ENCODE data around the gene SYP. TPM values are rescaled to one million over a fixed set of nuclear protein-coding genes. Genes with fewer than 3 reads are reported as not detected.
A peak's percentile ranks its signal among the peaks of the same experiment; 100 is the strongest.

The SYP gene
- 0.44 and 0.63 TPM in 2 replicates for total RNA-seq (2021)
- percentile 29 among the genes with signal in this experiment for Bru-seq, nascent RNA
- BruChase-seq, experiment 1, labeled RNA remaining after a 2-hour chase = percentile 29 among the genes with signal in this experiment
- percentile 25 among the genes with signal in this experiment for BruChase-seq, experiment 2, labeled RNA remaining after a 6-hour chase
- long read RNA-seq, partial matches to known transcripts = 0 of 2 reads
- long read RNA-seq, other reads (novel, unspliced or antisense) = 2 of 2 reads

DNA sequence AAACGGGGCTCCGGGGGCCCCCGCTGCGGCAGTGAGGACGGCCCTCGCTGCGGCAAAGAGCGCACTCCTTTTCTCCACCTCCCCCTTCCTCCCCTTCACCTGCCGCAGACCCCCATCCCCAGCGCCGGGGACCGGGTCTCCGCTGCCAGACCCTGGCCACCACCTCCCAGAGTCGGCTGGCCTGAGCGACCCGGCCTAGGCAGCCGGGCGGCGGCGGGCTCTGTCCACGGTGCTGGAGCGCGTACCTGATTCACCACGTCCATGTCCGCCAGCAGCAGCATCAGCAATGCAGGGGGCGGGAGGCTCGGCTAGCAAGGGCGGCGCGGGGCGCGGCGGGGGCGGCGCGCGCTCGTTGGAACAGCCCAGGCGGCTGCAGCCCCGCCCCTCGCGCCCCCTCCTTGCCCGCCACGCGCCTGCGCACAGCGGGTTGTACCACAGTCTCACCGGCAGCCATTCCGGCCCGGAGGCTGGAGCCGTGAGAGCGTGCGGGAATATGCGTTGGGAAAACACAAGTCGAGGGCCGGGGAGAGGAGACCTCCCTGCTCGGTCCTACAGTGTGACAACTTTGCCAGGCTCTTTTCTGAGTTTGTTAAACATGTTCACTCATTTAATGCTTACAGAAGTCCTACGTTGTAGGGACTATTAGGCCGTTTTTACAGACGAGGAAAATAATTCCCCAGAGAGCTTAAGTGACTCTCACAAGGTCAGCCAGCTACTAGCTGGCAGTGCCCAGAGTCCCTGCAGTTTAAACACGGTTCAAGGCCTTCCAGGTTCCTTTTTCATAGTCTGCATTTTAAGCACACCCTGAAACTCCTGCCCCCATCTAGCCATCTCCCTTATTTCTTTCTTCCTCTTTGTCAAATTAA is at the start of gene SYP:
Gene SYP (minus strand): TSS at position 288 of the 866 bp plus-strand sequence. CDS start 7 bp downstream, at position 281.
- Histone ChIP-seq H3K4me1 (replicated peaks; ENCODE audit: insufficient read depth) (no peaks in the 10 kb centered on the region), H3K27ac (no peak within 1 kb of the TSS), H3F3A (ENCODE audit: insufficient read depth, low read depth) (no peaks in the 10 kb centered on the region), H3K4me3 (peak within 1 kb of the TSS; percentile 40; the same call in 1 of the 2 replicates), H3K9me3 (ENCODE audit: insufficient read depth, low read depth) (no peaks in the 10 kb centered on the region), H3K9me2 (ENCODE audit: insufficient read depth) (no peaks in the 10 kb centered on the region), H4K20me1 (ENCODE audit: insufficient read depth) (no peaks in the 10 kb centered on the region), H3K27me3 (ENCODE audit: insufficient read depth, low read depth) (no peaks in the 10 kb centered on the region), H3K4me2 (peak within 1 kb of the TSS; percentile 69), H3K79me2 (ENCODE audit: low read depth) (no peaks in the 10 kb centered on the region), H3K36me3 (ENCODE audit: low read depth) (no peaks in the 10 kb centered on the region), H2AFZ (0 out of 2 replicates have a peak within 1 kb of the TSS, but pooled peaks have one; percentile 67)
- CTCF ChIA-PET = no interaction called here
- TF ChIP-seq, protein P1, sequence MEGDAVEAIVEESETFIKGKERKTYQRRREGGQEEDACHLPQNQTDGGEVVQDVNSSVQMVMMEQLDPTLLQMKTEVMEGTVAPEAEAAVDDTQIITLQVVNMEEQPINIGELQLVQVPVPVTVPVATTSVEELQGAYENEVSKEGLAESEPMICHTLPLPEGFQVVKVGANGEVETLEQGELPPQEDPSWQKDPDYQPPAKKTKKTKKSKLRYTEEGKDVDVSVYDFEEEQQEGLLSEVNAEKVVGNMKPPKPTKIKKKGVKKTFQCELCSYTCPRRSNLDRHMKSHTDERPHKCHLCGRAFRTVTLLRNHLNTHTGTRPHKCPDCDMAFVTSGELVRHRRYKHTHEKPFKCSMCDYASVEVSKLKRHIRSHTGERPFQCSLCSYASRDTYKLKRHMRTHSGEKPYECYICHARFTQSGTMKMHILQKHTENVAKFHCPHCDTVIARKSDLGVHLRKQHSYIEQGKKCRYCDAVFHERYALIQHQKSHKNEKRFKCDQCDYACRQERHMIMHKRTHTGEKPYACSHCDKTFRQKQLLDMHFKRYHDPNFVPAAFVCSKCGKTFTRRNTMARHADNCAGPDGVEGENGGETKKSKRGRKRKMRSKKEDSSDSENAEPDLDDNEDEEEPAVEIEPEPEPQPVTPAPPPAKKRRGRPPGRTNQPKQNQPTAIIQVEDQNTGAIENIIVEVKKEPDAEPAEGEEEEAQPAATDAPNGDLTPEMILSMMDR (conservative IDR thresholded peaks at IDR 0.05) = no peak
- TF ChIP-seq EZH2 (IDR thresholded peaks at IDR 0.05; ENCODE audit: low read depth) = no peak
- peak; percentile 44 to 76 for DNase-seq
- intact Hi-C loops (cut with micrococcal nuclease; ENCODE audit: unreplicated experiment) = no loop called here
- POLR2A ChIA-PET (ENCODE audit: unreplicated experiment) = interaction anchor here (0.6 kb wide), 1 partner anchor 9 kb away, joined by 3 read pairs; no protein-coding TSS in a partner anchor
- BruUV-seq (replicated peaks) = no TSS peak

DNA sequence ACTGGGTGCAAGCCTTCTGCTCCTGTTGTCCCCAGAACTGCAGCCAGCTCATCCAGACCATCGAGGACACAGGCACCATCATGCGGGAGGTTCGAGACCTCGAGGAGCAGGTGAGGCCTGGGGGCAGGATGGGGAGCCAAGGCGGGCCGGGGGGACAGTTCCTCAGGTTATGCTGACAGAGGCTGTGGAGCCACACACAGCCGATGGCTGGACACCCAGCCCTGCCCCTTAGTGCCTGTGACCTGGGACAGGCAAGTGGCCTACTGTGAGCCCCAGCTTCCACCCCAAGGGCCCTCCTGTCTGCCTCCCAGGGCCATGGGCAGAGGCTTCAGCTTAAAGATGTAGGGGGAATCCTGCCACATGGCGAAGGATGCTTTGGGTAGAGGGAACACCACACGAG is 49.6 kb upstream of the SYP start:
- Histone ChIP-seq H3K27ac (no peak overlapping the region), H2AFZ (no peak overlapping the region), H3K4me1 (replicated peaks; ENCODE audit: insufficient read depth) (no peaks in the 10 kb centered on the region), H3K9me3 (ENCODE audit: insufficient read depth, low read depth) (no peaks in the 10 kb centered on the region), H4K20me1 (ENCODE audit: insufficient read depth) (no peaks in the 10 kb centered on the region), H3F3A (ENCODE audit: insufficient read depth, low read depth) (no peaks in the 10 kb centered on the region), H3K9me2 (ENCODE audit: insufficient read depth) (no peaks in the 10 kb centered on the region), H3K27me3 (ENCODE audit: insufficient read depth, low read depth) (no peaks in the 10 kb centered on the region), H3K4me2 (no peak overlapping the region), H3K36me3 (ENCODE audit: low read depth) (no peaks in the 10 kb centered on the region), H3K79me2 (ENCODE audit: low read depth) (no peaks in the 10 kb centered on the region), H3K4me3 (no peak overlapping the region)
- no peak for TF ChIP-seq EZH2 (IDR thresholded peaks at IDR 0.05; ENCODE audit: low read depth)
- TF ChIP-seq, protein P1 (conservative IDR thresholded peaks at IDR 0.05) = no peak
- CTCF ChIA-PET = no interaction called here
- BruUV-seq (replicated peaks) = no TSS peak
- intact Hi-C loops (cut with micrococcal nuclease; ENCODE audit: unreplicated experiment) = no loop called here
- POLR2A ChIA-PET (ENCODE audit: unreplicated experiment) = no interaction called here
- no peak for DNase-seq

DNA sequence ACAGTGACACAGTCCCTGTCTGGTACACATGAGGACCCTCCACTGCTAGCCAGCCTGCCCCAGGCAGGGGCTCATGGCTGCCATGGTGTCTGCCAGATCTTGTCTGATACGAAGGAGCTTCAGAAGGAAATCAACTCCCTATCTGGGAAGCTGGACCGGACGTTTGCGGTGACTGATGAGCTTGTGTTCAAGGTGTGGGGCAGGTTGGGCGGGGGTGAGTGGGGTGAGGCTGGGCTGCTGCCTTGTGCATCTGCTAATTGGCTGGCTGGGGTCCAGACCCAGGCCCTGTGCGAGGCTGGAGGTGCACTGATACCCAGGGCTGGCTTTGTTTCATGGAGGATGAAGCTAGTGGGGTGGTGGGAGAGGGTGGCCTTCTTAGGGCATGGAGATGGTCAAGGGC is 49.1 kb upstream of the SYP start:
- no peak overlapping the region for H2AFZ ChIP-seq
- ChIA-PET CTCF (interaction anchor here (0.7 kb wide), 1 partner anchor 9 kb away, joined by 7 read pairs; no protein-coding TSS in a partner anchor), POLR2A (ENCODE audit: unreplicated experiment) (no interaction called here)
- no peaks in the 10 kb centered on the region for H3K9me2 ChIP-seq (ENCODE audit: insufficient read depth)
- H3K4me3 ChIP-seq = no peak overlapping the region
- H4K20me1 ChIP-seq (ENCODE audit: insufficient read depth) = no peaks in the 10 kb centered on the region
- no peaks in the 10 kb centered on the region for H3K9me3 ChIP-seq (ENCODE audit: insufficient read depth, low read depth)
- TF ChIP-seq EZH2 (IDR thresholded peaks at IDR 0.05; ENCODE audit: low read depth) = no peak
- TF ChIP-seq, protein P1 (conservative IDR thresholded peaks at IDR 0.05) = no peak
- DNase-seq = no peak
- no peaks in the 10 kb centered on the region for H3K27me3 ChIP-seq (ENCODE audit: insufficient read depth, low read depth)
- no peaks in the 10 kb centered on the region for H3K79me2 ChIP-seq (ENCODE audit: low read depth)
- no peaks in the 10 kb centered on the region for H3K4me1 ChIP-seq (replicated peaks; ENCODE audit: insufficient read depth)
- no TSS peak for BruUV-seq (replicated peaks)
- H3K27ac ChIP-seq = no peak overlapping the region
- intact Hi-C loops (cut with micrococcal nuclease; ENCODE audit: unreplicated experiment) = no loop called here
- H3F3A ChIP-seq (ENCODE audit: insufficient read depth, low read depth) = no peaks in the 10 kb centered on the region
- H3K4me2 ChIP-seq = no peak overlapping the region
- no peaks in the 10 kb centered on the region for H3K36me3 ChIP-seq (ENCODE audit: low read depth)
